Left ventricle myocardium inferior (tissue), 1 donor: ENCODE results near the gene MPG. TPM values are rescaled to one million over a fixed set of nuclear protein-coding genes. Genes with fewer than 3 reads are reported as not detected.
"Not testable (repeated sequence)": the region's sequence is repeated elsewhere in the genome, so short reads cannot be mapped to it uniquely, and the experiment has no call there.

ENCODE experiments used
- DNase-seq: peaks from one replicate; pipeline ENCODE4 v3.0.0-alpha.2; 2020
- H3K27ac ChIP-seq: fragments of 200-600 bp; replicated peaks from 2 replicates; pipeline ENCODE4 v1.8.0; 2021
- H3K27me3 ChIP-seq: fragments of 200-600 bp; 2 replicates; pipeline ENCODE4 v1.8.0; 2021; ENCODE audit warnings: low read depth
- H3K36me3 ChIP-seq: fragments of 200-600 bp; 2 replicates; pipeline ENCODE4 v1.8.0; 2021
- H3K4me1 ChIP-seq: fragments of 200-600 bp; 2 replicates; pipeline ENCODE4 v1.8.0; 2021
- H3K4me3 ChIP-seq: fragments of 200-600 bp; 2 replicates; pipeline ENCODE4 v1.8.0; 2021; ENCODE audit warnings: mild to moderate bottlenecking, moderate library complexity
- H3K9me3 ChIP-seq: fragments of 200-600 bp; replicated peaks from 2 replicates; pipeline ENCODE4 v1.8.0; 2021
- CTCF ChIP-seq: fragments of 200-600 bp; IDR thresholded peaks from 2 replicates; pipeline ENCODE4 v1.8.0; 2021; ENCODE audit warnings: antibody characterized with exemption, mild to moderate bottlenecking, borderline replicate concordance
- intact Hi-C: fragments of 100-400 bp; cut with micrococcal nuclease; formaldehyde crosslinking; loops from one replicate; pipeline ENCODE4 v1.11.0; 2022
- total RNA-seq: library from RNA; stranded (reverse); fragmentation: NEBNext Ultra II Directional; extraction: Animal tissue kit (Norgen Biotek cat#: 25700); gene quantifications from one replicate; pipeline ENCODE4 v1.2.1, GENCODE V29; 2021
- donor health status: DM: no; HTN: yes; CAD: no; lungs with severe emphysema.

Gene MPG
- total RNA-seq, 1 donor from 2014 or later, result 44.5 TPM

- H3K27ac ChIP-seq, result no peak overlapping the region
- intact Hi-C loops, result no loop called here
- TF ChIP-seq CTCF, result no peak
- no peak for DNase-seq
- H3K4me1 ChIP-seq, result no peaks in the 10 kb centered on the region
- no peaks in the 10 kb centered on the region for H3K27me3 ChIP-seq
- no peak overlapping the region for H3K4me3 ChIP-seq
- H3K36me3 ChIP-seq, result peaks cover 32% of the 10 kb centered on the region
- H3K9me3 ChIP-seq, result no peaks in the 10 kb centered on the region
Observed at GRCh38 chr16:45454-45853, 32.6 kb upstream of the MPG start.

- H3K27ac ChIP-seq, H3K9me3 ChIP-seq, DNase-seq, intact Hi-C loops, H3K27me3 ChIP-seq, H3K4me3 ChIP-seq, H3K4me1 ChIP-seq: not testable (repeated sequence)
- peaks cover 37% of the 10 kb centered on the region for H3K36me3 ChIP-seq
Observed at GRCh38 chr16:46510-46909, 31.5 kb upstream of the MPG start.

- Histone ChIP-seq H3K9me3 (no peaks in the 10 kb centered on the region), H3K27ac (no peak overlapping the region), H3K36me3 (peaks cover 37% of the 10 kb centered on the region), H3K27me3 (no peaks in the 10 kb centered on the region), H3K4me3 (no peak overlapping the region), H3K4me1 (peaks cover 11% of the 10 kb centered on the region)
- TF ChIP-seq CTCF, result no peak
- no peak for DNase-seq
- intact Hi-C loops, result no loop called here
Observed at GRCh38 chr16:47234-47633, 30.8 kb upstream of the MPG start.

GRCh38 chr16:50769-51591, 27.0 kb upstream of the MPG start:
- TF ChIP-seq CTCF, result no peak
- DNase-seq, result no peak
- Histone ChIP-seq H3K4me3 (no peak overlapping the region), H3K36me3 (peaks cover 40% of the 10 kb centered on the region), H3K27me3 (no peaks in the 10 kb centered on the region), H3K4me1 (peaks cover 34% of the 10 kb centered on the region), H3K27ac (no peak overlapping the region), H3K9me3 (no peaks in the 10 kb centered on the region)
- intact Hi-C loops, result no loop called here

- Histone ChIP-seq H3K27ac (peak within 1 kb of the TSS; percentile 91), H3K4me3 (peak within 1 kb of the TSS; percentile 98), H3K4me1 (peaks cover 34% of the 10 kb centered on the region), H3K27me3 (no peaks in the 10 kb centered on the region), H3K36me3 (peaks cover 49% of the 10 kb centered on the region), H3K9me3 (no peaks in the 10 kb centered on the region)
- DNase-seq, result peak; percentile 100
- TF ChIP-seq CTCF, result no peak
- intact Hi-C loops, result no loop called here
Observed at GRCh38 chr16:53346-54236, 24.4 kb upstream of the MPG start, which contains the start of the genes POLR3K and SNRNP25. Gene POLR3K (minus strand): TSS chr16:53608. CDS start chr16:53586, 22 bp downstream. Gene SNRNP25 (plus strand): TSS chr16:53828. CDS start chr16:54017, 189 bp downstream.

GRCh38 chr16:54237-54581, 23.8 kb upstream of the MPG start:
- no peak for DNase-seq
- peak overlapping the region; percentile 98 for H3K4me3 ChIP-seq
- H3K9me3 ChIP-seq, result no peaks in the 10 kb centered on the region
- TF ChIP-seq CTCF, result no peak
- peaks cover 51% of the 10 kb centered on the region for H3K36me3 ChIP-seq
- peaks cover 34% of the 10 kb centered on the region for H3K4me1 ChIP-seq
- peak overlapping the region; percentile 91 for H3K27ac ChIP-seq
- intact Hi-C loops, result no loop called here
- H3K27me3 ChIP-seq, result no peaks in the 10 kb centered on the region
